GM12878 (cell line): ENCODE measurements around the gene ALG12. TPM values are rescaled to one million over a fixed set of nuclear protein-coding genes. Genes with fewer than 3 reads are reported as not detected.

ENCODE experiments used
- ASH2L ChIP-seq: fragments of 300-600, 200-600 bp; sonication (generic); IDR thresholded peaks from 2 replicates; pipeline ENCODE4 v1.6.1; 2017; ENCODE audit warnings: low read depth, mild to moderate bottlenecking, borderline replicate concordance
- CREB1 ChIP-seq: IDR thresholded peaks from 2 replicates; pipeline ENCODE4 v1.6.1; 2012; ENCODE audit warnings: low read depth, mild to moderate bottlenecking, inconsistent platforms
- CTCF ChIP-seq, 3 experiments: IDR thresholded peaks in 2 of 3; conservative IDR thresholded peaks in 1 of 3; 2 replicates each; pipeline ENCODE4 v1.5.1; 2011; ENCODE audit warnings: low read depth in 3 of 3, low read length in 3 of 3, mild to moderate bottlenecking in 3 of 3, control low read depth in 2 of 3, moderate library complexity in 2 of 3, inconsistent platforms in 1 of 3, mixed read lengths in 1 of 3; ENCODE audit not compliant: control insufficient read depth in 2 of 3, insufficient read depth in 1 of 3; ENCODE audit errors: extremely low read depth in 1 of 3
- ELK1 ChIP-seq: IDR thresholded peaks from 2 replicates; pipeline ENCODE4 v1.6.1; 2012; ENCODE audit warnings: low read depth, low read length, improper control_type of control experiment
- EP300 ChIP-seq, 2 experiments: fragments of 150-350 bp in 1 of 2; IDR thresholded peaks; 2 replicates each; pipeline ENCODE4 v1.6.1; 2011 to 2012; ENCODE audit warnings: low read depth in 2 of 2, low read length in 2 of 2, borderline replicate concordance in 1 of 2, improper control_type of control experiment in 1 of 2, inconsistent platforms in 1 of 2; ENCODE audit not compliant: control insufficient read depth in 1 of 2
- EZH2 ChIP-seq: IDR thresholded peaks from 2 replicates; pipeline ENCODE4 v1.6.1; 2012; ENCODE audit warnings: low read depth, mild to moderate bottlenecking, control low read depth, inconsistent platforms, low read length, borderline replicate concordance; ENCODE audit not compliant: control insufficient read depth
- FOXM1 ChIP-seq: IDR thresholded peaks from 2 replicates; pipeline ENCODE4 v1.6.1; 2012; ENCODE audit warnings: low read depth, mild to moderate bottlenecking, inconsistent platforms, low read length, moderate library complexity
- MEF2B ChIP-seq: fragments of 450-650 bp; IDR thresholded peaks from 2 replicates; pipeline ENCODE4 v1.6.1; 2018; ENCODE audit warnings: mild to moderate bottlenecking, moderate library complexity; ENCODE audit not compliant: partially characterized antibody, poor library complexity, severe bottlenecking
- MTA2 ChIP-seq: fragments of 450-650 bp; IDR thresholded peaks from 2 replicates; pipeline ENCODE4 v1.6.1; 2016; ENCODE audit warnings: low read depth, mild to moderate bottlenecking, moderate library complexity
- MXI1 ChIP-seq: fragments of 150-350 bp; IDR thresholded peaks from 2 replicates; pipeline ENCODE4 v1.6.1; 2011; ENCODE audit warnings: low read depth, mild to moderate bottlenecking, inconsistent platforms, low read length, improper control_type of control experiment
- NFIC ChIP-seq: IDR thresholded peaks from 2 replicates; pipeline ENCODE4 v1.6.1; 2012; ENCODE audit warnings: low read depth, mild to moderate bottlenecking, inconsistent platforms, low read length, moderate library complexity
- NR2C2 ChIP-seq: IDR thresholded peaks from 2 replicates; pipeline ENCODE4 v1.6.1; 2011; ENCODE audit warnings: borderline replicate concordance, low read depth; ENCODE audit not compliant: control insufficient read depth, insufficient read length
- NRF1 ChIP-seq: conservative IDR thresholded peaks from 2 replicates; pipeline ENCODE4 v1.6.1; 2011; ENCODE audit warnings: mild to moderate bottlenecking, low read depth, low read length, improper control_type of control experiment
- PML ChIP-seq: IDR thresholded peaks from 2 replicates; pipeline ENCODE4 v1.6.1; 2012; ENCODE audit warnings: low read length, inconsistent platforms
- RBBP5 ChIP-seq: fragments of 200-600 bp; sonication (generic); conservative IDR thresholded peaks from 2 replicates; pipeline ENCODE4 v1.6.1; 2016
- SIX5 ChIP-seq: IDR thresholded peaks from 2 replicates; pipeline ENCODE4 v1.6.1; 2011; ENCODE audit warnings: mild to moderate bottlenecking, low read depth, low read length, moderate library complexity; ENCODE audit not compliant: severe bottlenecking
- SMARCA5 ChIP-seq: fragments of 450-650 bp; IDR thresholded peaks from 2 replicates; pipeline ENCODE4 v1.6.1; 2017; ENCODE audit warnings: mild to moderate bottlenecking
- SREBF2 ChIP-seq: IDR thresholded peaks from 2 replicates; pipeline ENCODE4 v1.6.1; 2012; ENCODE audit warnings: mild to moderate bottlenecking, low read length
- SUPT20H ChIP-seq: IDR thresholded peaks from 2 replicates; pipeline ENCODE4 v1.6.1; 2011; ENCODE audit warnings: low read depth, mild to moderate bottlenecking, low read length, moderate library complexity, borderline replicate concordance; ENCODE audit not compliant: control insufficient read depth
- TCF7 ChIP-seq: IDR thresholded peaks from 2 replicates; pipeline ENCODE4 v1.6.1; 2014; ENCODE audit warnings: antibody characterized with exemption, borderline replicate concordance
- YBX1 ChIP-seq: fragments of 450-650 bp; IDR thresholded peaks from 2 replicates; pipeline ENCODE4 v1.6.1; 2016; ENCODE audit warnings: antibody characterized with exemption
- ZBTB33 ChIP-seq: fragments of 450-650 bp; IDR thresholded peaks from 2 replicates; pipeline ENCODE4 v1.6.1; 2017; ENCODE audit warnings: mild to moderate bottlenecking
- ZNF207 ChIP-seq: fragments of 450-650 bp; IDR thresholded peaks from 2 replicates; pipeline ENCODE4 v1.6.1; 2014; ENCODE audit warnings: antibody characterized with exemption, mild to moderate bottlenecking, borderline replicate concordance
- polyA plus RNA-seq, 11 experiments: library from polyadenylated mRNA; depleted of rRNA in 4 of 11; unstranded in 6 of 11; stranded (reverse) in 5 of 11; fragments of >200 nt; fragmentation: Nextera tagmentation in 4 of 11; fragmentation: Illumina TruSeq in 1 of 11; extraction: Ambion mirVana in 4 of 11; extraction: Trizol in 1 of 11; gene quantifications; 1 replicate in 1 of 11; 2 replicates in 10 of 11; pipeline versions ENCODE4 v1.2.1 to v1.2.3, GENCODE V29; 2011 to 2016; ENCODE audit warnings: inconsistent platforms in 2 of 11, missing spikeins in 2 of 11, low read depth in 1 of 11
- total RNA-seq, 4 experiments: library from RNA; depleted of rRNA in 3 of 4; stranded (reverse); fragments of >200 nt in 3 of 4; fragmentation: Illumina TruSeq in 1 of 4; extraction: Trizol in 1 of 4; gene quantifications; 2 replicates each; pipeline versions ENCODE4 v1.2.1 to v1.2.3, GENCODE V29; 2013 to 2021

The ALG12 gene
- total and polyA plus RNA-seq, 10 of the 15 experiments (the other 5 are each of a cell fraction or from before 2014, with no cell fraction given), result 0.22 to 23.4 (median 6.6) TPM

- TF ChIP-seq ZNF207 (peak; percentile 64; the same call in 1 of the 2 replicates), ASH2L (no peak), RBBP5 (no peak), ZBTB33 (no peak), SMARCA5 (peak; percentile 79), SUPT20H (no peak), EZH2 (no peak), SREBF2 (no peak), NFIC (no peak), SIX5 (no peak), CREB1 (no peak), PML (no peak), EP300 (IDR thresholded peaks at IDR 0.05; ENCODE audit: borderline replicate concordance in 1 of 2, control insufficient read depth in 1 of 2, low read depth in 2 of 2, low read length in 2 of 2) (no peak), CTCF (IDR thresholded peaks at IDR 0.05 in 2 of 3, conservative IDR thresholded peaks at IDR 0.05 in 1 of 3; ENCODE audit: control insufficient read depth in 2 of 3, extremely low read depth in 1 of 3, insufficient read depth in 1 of 3, low read depth in 3 of 3, low read length in 3 of 3) (peak; percentile 60 to 81 (median 69); a peak in 5 of 6 replicates), MXI1 (no peak), ELK1 (no peak), NRF1 (no peak), TCF7 (no peak), NR2C2 (no peak), FOXM1 (no peak), MTA2 (no peak), YBX1 (no peak), MEF2B (no peak)
Measured at GRCh38 chr22:49929211-49929979, 11.2 kb upstream of the ALG12 start (continued).
